H9 (cell line): ENCODE results near the gene LRRIQ4. TPM values are rescaled to one million over a fixed set of nuclear protein-coding genes. Genes with fewer than 3 reads are reported as not detected.

ENCODE experiments used
- DNase-seq: peaks from one replicate; pipeline ENCODE4 v3.0.0-alpha.2; 2017
- H2AFZ ChIP-seq: one replicate; pipeline ENCODE4 v1.6.1; 2013; ENCODE audit warnings: mild to moderate bottlenecking, low read length, control low read depth, moderate library complexity
- H2AK5ac ChIP-seq: 2 replicates; pipeline ENCODE4 v1.6.1; 2013; ENCODE audit warnings: low read length, control low read depth, mixed read lengths; ENCODE audit not compliant: insufficient read length
- H2BK120ac ChIP-seq: one replicate; pipeline ENCODE4 v1.6.1; 2013; ENCODE audit warnings: low read depth, mild to moderate bottlenecking, low read length, control low read depth, inconsistent platforms; ENCODE audit not compliant: poor library complexity, severe bottlenecking
- H2BK12ac ChIP-seq: 2 replicates; pipeline ENCODE4 v1.6.1; 2013; ENCODE audit warnings: low read length, control low read depth, mixed read lengths, low read depth; ENCODE audit not compliant: insufficient read length
- H2BK15ac ChIP-seq: 2 replicates; pipeline ENCODE4 v1.6.1; 2013; ENCODE audit warnings: low read depth, low read length, control low read depth
- H2BK20ac ChIP-seq: one replicate; pipeline ENCODE4 v1.6.1; 2013; ENCODE audit warnings: low read depth, mild to moderate bottlenecking, low read length, control low read depth, inconsistent platforms; ENCODE audit not compliant: poor library complexity, severe bottlenecking
- H2BK5ac ChIP-seq: 2 replicates; pipeline ENCODE4 v1.6.1; 2013; ENCODE audit warnings: low read length, control low read depth, mixed read lengths; ENCODE audit not compliant: insufficient read length
- H3K14ac ChIP-seq: 2 replicates; pipeline ENCODE4 v1.6.1; 2013; ENCODE audit warnings: low read length, control low read depth; ENCODE audit not compliant: insufficient read depth
- H3K18ac ChIP-seq: 2 replicates; pipeline ENCODE4 v1.6.1; 2013; ENCODE audit warnings: low read depth, mild to moderate bottlenecking, mixed read lengths, low read length, control low read depth; ENCODE audit not compliant: insufficient read length
- H3K23ac ChIP-seq: 2 replicates; pipeline ENCODE4 v1.6.1; 2013; ENCODE audit warnings: low read length, control low read depth, mixed read lengths, low read depth; ENCODE audit not compliant: insufficient read length
- H3K23me2 ChIP-seq: 2 replicates; pipeline ENCODE4 v1.6.1; 2013; ENCODE audit warnings: low read depth, mild to moderate bottlenecking, mixed read lengths, low read length, control low read depth; ENCODE audit not compliant: insufficient read length, poor library complexity, severe bottlenecking
- H3K27ac ChIP-seq: 2 replicates; pipeline ENCODE4 v1.5.1; 2013; ENCODE audit warnings: low read length, control low read depth, mixed read lengths, low read depth; ENCODE audit not compliant: insufficient read length
- H3K27me3 ChIP-seq: 2 replicates; pipeline ENCODE4 v1.6.1; 2013; ENCODE audit warnings: low read length, control low read depth, inconsistent platforms; ENCODE audit not compliant: insufficient read depth
- H3K4ac ChIP-seq: 2 replicates; pipeline ENCODE4 v1.6.1; 2013; ENCODE audit warnings: low read depth, mild to moderate bottlenecking, control low read depth, inconsistent platforms, low read length, moderate library complexity
- H3K4me1 ChIP-seq: 2 replicates; pipeline ENCODE4 v1.6.1; 2013; ENCODE audit warnings: low read length, control low read depth, inconsistent platforms; ENCODE audit not compliant: insufficient read depth
- H3K4me2 ChIP-seq: 2 replicates; pipeline ENCODE4 v1.6.1; 2013; ENCODE audit warnings: low read length, control low read depth, mixed read lengths; ENCODE audit not compliant: insufficient read length, insufficient read depth
- H3K56ac ChIP-seq: 2 replicates; pipeline ENCODE4 v1.6.1; 2013; ENCODE audit warnings: low read depth, mild to moderate bottlenecking, mixed read lengths, low read length, control low read depth; ENCODE audit not compliant: insufficient read length
- H3K79me1 ChIP-seq: 2 replicates; pipeline ENCODE4 v1.6.1; 2013; ENCODE audit warnings: low read depth, mild to moderate bottlenecking, moderate library complexity, low read length, control low read depth, inconsistent platforms; ENCODE audit not compliant: insufficient read depth, poor library complexity, severe bottlenecking
- H3K79me2 ChIP-seq: 2 replicates; pipeline ENCODE4 v1.6.1; 2013; ENCODE audit warnings: low read length, control low read depth, inconsistent platforms; ENCODE audit not compliant: insufficient read depth
- H3K9ac ChIP-seq: 2 replicates; pipeline ENCODE4 v1.6.1; 2013; ENCODE audit warnings: low read length, control low read depth, mixed read lengths; ENCODE audit not compliant: insufficient read length; ENCODE audit errors: extremely low read depth
- H3K9me3 ChIP-seq: one replicate; pipeline ENCODE4 v1.6.1; 2013; ENCODE audit warnings: low read depth, low read length, inconsistent platforms; ENCODE audit not compliant: control insufficient read depth
- H3T11ph ChIP-seq: one replicate; pipeline ENCODE4 v1.6.1; 2013; ENCODE audit warnings: mild to moderate bottlenecking, low read length, control low read depth, inconsistent platforms
- H4K20me1 ChIP-seq: one replicate; pipeline ENCODE4 v1.6.1; 2013; ENCODE audit not compliant: control insufficient read depth, insufficient read length, insufficient read depth
- H4K5ac ChIP-seq: 2 replicates; pipeline ENCODE4 v1.6.1; 2013; ENCODE audit warnings: low read depth, mild to moderate bottlenecking, mixed read lengths, low read length, control low read depth; ENCODE audit not compliant: insufficient read length
- H4K8ac ChIP-seq: replicated peaks from 2 replicates; pipeline ENCODE4 v1.6.1; 2013; ENCODE audit warnings: low read length, control low read depth, mixed read lengths, low read depth; ENCODE audit not compliant: insufficient read length
- H4K91ac ChIP-seq: 2 replicates; pipeline ENCODE4 v1.6.1; 2013; ENCODE audit warnings: low read depth, mild to moderate bottlenecking, moderate library complexity, mixed read lengths, low read length, control low read depth; ENCODE audit not compliant: insufficient read length
- H3K27ac Mint-ChIP-seq, 3 experiments: 2 replicates in 2 of 3; 3 replicates in 1 of 3; pipeline ENCODE4 v1.8.0; 2020 to 2021; ENCODE audit warnings: mixed read lengths in 3 of 3, mild to moderate bottlenecking in 1 of 3, moderate library complexity in 1 of 3
- H3K27me3 Mint-ChIP-seq: 2 replicates; pipeline ENCODE4 v1.8.0; 2021; ENCODE audit warnings: low read depth, mild to moderate bottlenecking, moderate library complexity, mixed read lengths
- H3K36me3 Mint-ChIP-seq, 3 experiments: 2 replicates in 2 of 3; 3 replicates in 1 of 3; pipeline ENCODE4 v1.8.0; 2020 to 2021; ENCODE audit warnings: low read depth in 3 of 3, mixed read lengths in 3 of 3; ENCODE audit not compliant: insufficient read depth in 1 of 3
- H3K4me1 Mint-ChIP-seq, 2 experiments: 2 replicates each; pipeline ENCODE4 v1.8.0; 2020; ENCODE audit warnings: mixed read lengths in 2 of 2
- H3K4me3 Mint-ChIP-seq, 2 experiments: 2 replicates in 1 of 2; 3 replicates in 1 of 2; pipeline ENCODE4 v1.8.0; 2020 to 2021; ENCODE audit warnings: mild to moderate bottlenecking in 2 of 2, mixed read lengths in 2 of 2, moderate library complexity in 1 of 2
- H3K9me3 Mint-ChIP-seq, 2 experiments: 2 replicates in 1 of 2; 3 replicates in 1 of 2; pipeline ENCODE4 v1.8.0; 2020; ENCODE audit warnings: mild to moderate bottlenecking in 2 of 2, mixed read lengths in 2 of 2, moderate library complexity in 1 of 2
- WGBS: extraction: QIAGEN DNeasy Blood & Tissue Kit; methylation state at CpG from one replicate; pipeline ENCODE4 v1.1.7; 2013; ENCODE audit warnings: missing lambda C conversion rate, low lambda C conversion rate, mixed read lengths; ENCODE audit not compliant: insufficient read length; ENCODE audit errors: extremely low coverage; 5-methylcytosine and 5-hydroxymethylcytosine counted together
- total RNA-seq: library from RNA; stranded (reverse); gene quantifications from 2 replicates; pipeline ENCODE4 v1.2.1, GENCODE V29; 2021
- TF ChIP-seq, protein P1 (sequence below): fragments of 200-600 bp; sonication (generic); conservative IDR thresholded peaks from 3 replicates; pipeline ENCODE4 v1.8.0; 2021; ENCODE audit warnings: antibody characterized with exemption, mild to moderate bottlenecking

The LRRIQ4 gene
- total RNA-seq, 1 experiment from 2014 or later, result not detected

DNA sequence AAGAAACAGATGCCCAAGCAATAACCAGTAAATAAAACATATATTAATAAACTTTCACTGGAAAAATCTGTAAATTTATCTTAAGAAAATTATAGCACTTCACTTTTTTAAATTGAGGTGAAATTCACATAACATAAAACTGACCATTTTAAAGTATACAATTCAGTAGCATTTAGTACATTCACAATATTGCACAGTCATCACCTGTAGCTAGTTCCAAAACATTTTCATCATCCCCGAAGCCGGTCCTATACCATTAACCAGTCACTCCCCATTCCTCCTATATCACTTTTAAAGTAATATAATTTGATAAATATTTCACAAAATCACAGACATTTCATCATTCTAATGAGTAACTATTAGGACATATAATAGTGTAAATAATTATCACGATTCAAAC is 8.0 kb upstream of the LRRIQ4 start:
- H3K9ac ChIP-seq, result no peak overlapping the region
- H3T11ph ChIP-seq, result no peak overlapping the region
- no peak overlapping the region for H2BK12ac ChIP-seq
- H3K4me1 Mint-ChIP-seq, result peaks cover 0 to 5% of the 10 kb centered on the region in 2 experiments; a peak in 2 of 4 replicates
- TF ChIP-seq, protein P1, sequence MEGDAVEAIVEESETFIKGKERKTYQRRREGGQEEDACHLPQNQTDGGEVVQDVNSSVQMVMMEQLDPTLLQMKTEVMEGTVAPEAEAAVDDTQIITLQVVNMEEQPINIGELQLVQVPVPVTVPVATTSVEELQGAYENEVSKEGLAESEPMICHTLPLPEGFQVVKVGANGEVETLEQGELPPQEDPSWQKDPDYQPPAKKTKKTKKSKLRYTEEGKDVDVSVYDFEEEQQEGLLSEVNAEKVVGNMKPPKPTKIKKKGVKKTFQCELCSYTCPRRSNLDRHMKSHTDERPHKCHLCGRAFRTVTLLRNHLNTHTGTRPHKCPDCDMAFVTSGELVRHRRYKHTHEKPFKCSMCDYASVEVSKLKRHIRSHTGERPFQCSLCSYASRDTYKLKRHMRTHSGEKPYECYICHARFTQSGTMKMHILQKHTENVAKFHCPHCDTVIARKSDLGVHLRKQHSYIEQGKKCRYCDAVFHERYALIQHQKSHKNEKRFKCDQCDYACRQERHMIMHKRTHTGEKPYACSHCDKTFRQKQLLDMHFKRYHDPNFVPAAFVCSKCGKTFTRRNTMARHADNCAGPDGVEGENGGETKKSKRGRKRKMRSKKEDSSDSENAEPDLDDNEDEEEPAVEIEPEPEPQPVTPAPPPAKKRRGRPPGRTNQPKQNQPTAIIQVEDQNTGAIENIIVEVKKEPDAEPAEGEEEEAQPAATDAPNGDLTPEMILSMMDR, result no peak
- no peaks in the 10 kb centered on the region for H3K79me1 ChIP-seq
- no peaks in the 10 kb centered on the region for H3K9me3 Mint-ChIP-seq
- no peak for DNase-seq
- no peaks in the 10 kb centered on the region for H3K27me3 Mint-ChIP-seq
- no peaks in the 10 kb centered on the region for H3K23me2 ChIP-seq
- H3K56ac ChIP-seq, result no peak overlapping the region
- H2BK120ac ChIP-seq, result no peak overlapping the region
- no peaks in the 10 kb centered on the region for H3K27me3 ChIP-seq
- H3K36me3 Mint-ChIP-seq, result peaks cover 0 to 6% (median 3%) of the 10 kb centered on the region in 3 experiments; a peak in 3 of 7 replicates
- no peak overlapping the region for H3K23ac ChIP-seq
- H4K5ac ChIP-seq, result no peak overlapping the region
- H2AK5ac ChIP-seq, result no peak overlapping the region
- H2BK15ac ChIP-seq, result no peak overlapping the region
- no peak overlapping the region for H3K4me2 ChIP-seq
- H3K4ac ChIP-seq, result no peak overlapping the region
- H3K14ac ChIP-seq, result no peak overlapping the region
- H3K4me3 Mint-ChIP-seq, result no peak overlapping the region
- H2BK20ac ChIP-seq, result no peak overlapping the region
- H3K79me2 ChIP-seq, result no peaks in the 10 kb centered on the region
- H3K4me1 ChIP-seq, result no peaks in the 10 kb centered on the region
- no peak overlapping the region for H2AFZ ChIP-seq
- H3K18ac ChIP-seq, result no peak overlapping the region
- no peak overlapping the region for H3K27ac Mint-ChIP-seq
- H4K91ac ChIP-seq, result no peak overlapping the region
- no CpG with 5 or more reads among the region's 3 CpGs for WGBS
- no peaks in the 10 kb centered on the region for H4K20me1 ChIP-seq
- no peak overlapping the region for H2BK5ac ChIP-seq
- H3K27ac ChIP-seq, result no peak overlapping the region
- no peaks in the 10 kb centered on the region for H3K9me3 ChIP-seq
- no peak overlapping the region for H4K8ac ChIP-seq
